ENCODE data around the gene CAMTA1.
"Not testable (repeated sequence)": the region's sequence is repeated elsewhere in the genome, so short reads cannot be mapped to it uniquely, and the experiment has no call there.

Gene CAMTA1

DNA sequence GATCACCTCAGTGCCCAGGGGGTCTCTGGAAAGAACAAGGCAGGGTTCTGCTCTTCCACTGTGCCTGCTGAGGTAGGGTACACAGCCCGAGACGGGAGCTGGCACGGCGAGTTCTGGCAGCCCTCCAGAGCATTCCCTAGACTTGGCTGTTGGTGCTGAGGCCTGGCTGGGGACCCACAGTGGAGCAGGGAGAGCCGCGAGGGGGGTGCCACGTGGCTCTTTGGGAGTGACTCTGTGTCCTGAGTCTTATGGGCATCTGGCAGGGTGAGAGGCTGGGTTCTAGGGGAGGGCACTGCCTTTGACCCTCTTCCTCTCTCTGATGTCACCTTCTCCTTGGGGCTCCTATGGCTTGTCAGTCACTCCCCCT is 336.4 kb downstream of the CAMTA1 start:
- DNase-seq = no peak

DNA sequence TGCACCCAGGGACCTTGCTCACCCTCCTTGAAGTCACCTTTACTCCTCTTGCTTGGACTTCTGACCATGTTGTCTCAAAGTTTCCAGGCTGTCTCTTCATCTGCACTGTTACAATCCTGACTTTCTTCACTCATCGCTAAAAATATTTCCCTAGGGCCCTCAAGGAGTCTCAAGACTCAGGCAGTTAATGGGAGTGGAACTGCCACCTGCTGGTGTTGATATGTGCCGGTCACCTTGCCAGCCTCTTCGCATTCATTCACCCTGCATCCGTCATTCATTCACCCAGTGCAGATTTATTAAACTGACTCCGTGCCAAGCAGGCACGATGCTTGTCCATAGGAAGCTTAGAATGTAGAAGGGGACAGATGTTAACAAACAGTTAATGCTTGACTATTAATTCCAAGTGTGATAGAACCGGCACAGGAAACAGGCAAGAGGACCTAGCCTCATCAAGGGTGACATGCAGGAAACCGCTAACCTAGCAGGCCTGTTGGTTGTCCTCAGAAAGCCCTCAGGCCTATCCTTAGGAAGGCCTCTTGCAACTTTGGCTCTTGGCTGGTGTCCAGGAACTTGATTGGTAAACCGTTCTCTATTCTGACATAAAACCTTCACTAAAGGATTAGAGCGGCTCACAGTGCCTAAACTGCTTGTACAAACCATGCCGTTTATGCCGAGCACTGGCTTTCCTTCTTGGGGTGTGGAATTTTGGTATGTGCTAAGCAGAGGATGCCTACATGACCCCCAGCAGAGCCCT is 342.2 kb downstream of the CAMTA1 start:
- DNase-seq = no peak

DNA sequence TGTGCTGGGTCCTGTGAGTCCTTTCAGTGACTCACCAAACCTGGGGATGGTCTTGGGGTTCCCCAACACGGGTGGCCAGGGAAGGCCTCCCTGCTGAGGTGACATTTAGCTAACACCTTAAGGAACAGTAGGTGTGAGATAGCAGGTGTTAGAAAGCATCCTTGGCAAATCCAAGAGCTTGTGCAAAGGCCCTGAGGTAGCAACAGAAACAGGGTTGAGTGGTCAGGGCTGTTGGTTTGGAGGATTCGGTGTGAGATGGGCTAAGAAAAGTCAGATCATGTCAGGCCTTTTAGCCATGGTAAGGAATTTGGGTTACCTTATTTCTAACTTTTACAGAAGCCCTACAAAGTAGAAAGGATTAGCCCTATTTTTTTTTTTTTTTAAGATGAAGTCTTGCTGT is 343.0 kb downstream of the CAMTA1 start:
- no peak for DNase-seq

DNA sequence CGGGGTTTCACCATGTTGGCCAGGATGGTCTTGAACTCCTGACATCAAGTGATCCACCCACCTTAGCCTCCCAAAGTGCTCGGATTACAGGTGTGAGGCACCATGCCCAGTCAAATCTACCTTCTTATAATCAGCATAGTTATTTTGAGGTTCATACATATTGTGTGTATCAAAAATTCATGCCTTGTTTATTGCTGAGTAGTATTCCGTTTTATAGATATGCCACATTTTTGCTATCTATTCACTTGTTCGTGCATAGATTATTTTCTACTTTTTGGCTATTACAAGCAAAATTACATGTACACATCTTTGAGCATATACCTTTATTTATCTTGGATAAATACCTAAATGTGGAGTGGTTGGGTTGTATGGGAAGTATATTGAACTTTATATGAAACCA is 344.9 kb downstream of the CAMTA1 start:
- no peak for DNase-seq

DNA sequence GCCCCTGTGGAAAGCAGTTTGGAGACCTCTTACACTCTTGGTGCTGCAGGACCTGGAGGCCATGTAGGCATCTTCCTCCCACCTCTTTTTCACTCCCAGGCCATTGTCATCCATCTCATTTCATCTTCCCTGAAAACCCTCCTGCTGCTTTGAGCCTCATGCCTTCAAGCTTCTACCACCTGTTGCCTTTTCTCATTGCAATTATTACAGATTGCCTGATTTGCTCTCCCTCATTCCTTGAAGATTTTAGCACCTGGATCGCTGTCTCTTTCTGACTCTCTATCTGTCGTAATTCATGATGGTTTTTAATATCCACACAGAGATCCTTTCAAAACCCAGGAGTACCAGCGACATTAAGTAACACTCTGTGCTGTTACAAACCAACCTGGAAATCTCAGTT is 350.2 kb downstream of the CAMTA1 start:
- DNase-seq = no peak

DNA sequence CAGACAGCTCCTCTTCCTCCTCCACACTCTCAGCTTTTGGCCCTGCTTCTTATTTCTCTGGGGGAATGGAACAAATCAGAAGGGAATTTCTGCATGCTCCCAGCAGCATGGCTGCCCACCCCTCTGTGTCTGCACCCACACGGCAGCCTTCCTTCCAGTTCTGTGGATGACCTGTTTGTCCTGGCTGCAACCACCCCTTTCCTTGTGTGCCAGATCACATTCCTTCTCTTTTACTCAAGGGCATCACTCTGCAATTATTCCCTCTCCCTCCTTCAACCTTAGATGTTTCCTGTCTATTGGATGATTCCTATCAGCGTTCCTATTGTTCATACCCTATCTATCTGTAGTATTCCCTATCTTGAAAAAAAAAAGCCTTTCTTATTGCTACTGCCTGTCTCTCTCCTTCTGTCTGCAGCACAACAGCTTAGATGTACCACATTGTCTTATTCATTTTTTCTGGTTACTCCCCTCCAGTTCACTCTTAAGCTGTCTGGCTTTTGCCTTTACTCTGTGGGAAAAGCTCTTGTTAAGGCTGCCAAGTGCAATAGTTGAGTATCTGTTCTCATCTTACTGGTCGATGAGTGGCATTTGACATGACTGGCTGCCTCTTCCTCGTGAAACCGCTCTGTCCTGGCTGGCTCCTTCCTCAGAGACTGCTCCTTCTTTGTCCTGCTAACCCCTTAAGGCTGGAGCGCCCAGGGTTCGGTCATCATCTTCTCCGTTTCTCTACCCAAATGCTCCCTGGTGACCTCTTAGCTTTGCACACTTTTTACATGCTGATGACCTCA is 351.1 kb downstream of the CAMTA1 start:
- DNase-seq = no peak

DNA sequence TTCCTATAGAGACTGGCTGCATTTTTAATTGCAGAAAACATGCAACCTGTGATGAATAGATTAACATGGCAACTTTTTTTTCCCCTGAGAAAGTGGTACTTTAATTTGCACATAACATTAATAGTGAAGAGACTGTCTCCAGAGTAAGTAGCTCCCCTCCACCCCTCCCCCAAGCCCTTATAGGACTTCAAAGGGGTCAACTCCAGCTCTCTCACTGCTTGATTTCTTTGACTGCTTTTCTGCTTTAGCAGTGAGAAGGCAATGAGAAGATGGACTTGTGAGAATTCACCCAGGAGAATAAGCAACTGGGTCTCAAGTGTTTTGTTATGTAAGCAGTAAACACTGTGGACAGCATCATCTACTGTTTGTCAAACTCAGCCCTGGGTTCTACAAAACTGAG is 355.0 kb downstream of the CAMTA1 start:
- no peak for DNase-seq

DNA sequence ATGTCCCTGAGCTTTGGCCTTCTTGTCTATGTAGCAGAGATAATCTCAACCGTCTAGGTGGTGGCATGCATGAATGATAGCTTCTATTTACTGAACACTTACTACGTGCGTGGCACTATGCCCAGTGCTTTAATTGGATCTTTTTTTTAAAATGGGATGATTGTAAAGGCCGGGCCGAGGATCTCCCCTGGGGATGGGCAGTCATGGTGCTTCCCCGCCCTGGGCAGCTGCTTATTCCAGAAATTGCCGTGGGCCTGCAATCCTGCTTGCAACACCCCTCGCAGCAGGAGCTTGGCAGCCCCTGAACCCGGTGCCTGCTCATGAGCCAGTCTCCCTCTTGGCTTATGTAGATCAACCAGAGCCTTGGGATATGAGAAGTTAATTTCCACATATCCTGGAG is 360.7 kb downstream of the CAMTA1 start:
- no peak for DNase-seq

DNA sequence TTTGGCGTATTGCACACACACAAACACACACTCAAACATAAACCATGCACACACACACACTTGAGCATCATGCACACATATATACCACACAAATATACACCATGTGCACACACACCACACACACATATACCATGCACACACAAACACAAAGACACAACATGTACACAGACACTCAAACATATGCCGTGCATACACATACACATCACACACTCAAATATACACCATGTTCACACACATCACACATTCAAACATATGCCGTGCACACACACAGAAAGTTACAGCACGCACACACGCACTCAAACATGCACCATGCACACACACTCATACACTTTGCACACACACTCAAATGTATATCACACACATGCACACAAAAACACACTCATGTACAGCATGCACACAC is 361.5 kb downstream of the CAMTA1 start:
- no peak for DNase-seq

DNA sequence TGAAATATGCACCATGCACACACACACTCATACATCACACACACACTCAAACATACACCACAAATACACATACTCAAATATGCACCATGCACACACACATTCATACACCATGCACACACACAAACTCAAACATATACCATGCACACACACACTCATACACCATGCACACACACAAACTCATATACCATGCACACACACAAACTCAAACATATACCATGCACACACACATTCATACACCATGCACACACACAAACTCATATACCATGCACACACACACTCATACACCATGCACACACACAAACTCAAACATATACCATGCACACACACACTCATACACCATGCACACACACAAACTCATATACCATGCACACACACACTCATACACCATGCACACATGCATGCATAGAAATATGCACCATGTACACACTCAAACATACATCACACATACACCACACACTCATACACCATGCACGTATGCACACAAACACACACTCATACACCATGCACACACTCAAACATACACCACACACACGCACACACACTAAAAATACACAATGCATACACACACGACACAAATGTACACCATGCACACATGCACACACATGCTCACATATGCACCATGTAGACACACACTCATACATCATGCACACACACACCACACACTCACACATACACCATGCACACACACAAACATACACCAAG is 362.5 kb downstream of the CAMTA1 start:
- not testable (repeated sequence) for DNase-seq

DNA sequence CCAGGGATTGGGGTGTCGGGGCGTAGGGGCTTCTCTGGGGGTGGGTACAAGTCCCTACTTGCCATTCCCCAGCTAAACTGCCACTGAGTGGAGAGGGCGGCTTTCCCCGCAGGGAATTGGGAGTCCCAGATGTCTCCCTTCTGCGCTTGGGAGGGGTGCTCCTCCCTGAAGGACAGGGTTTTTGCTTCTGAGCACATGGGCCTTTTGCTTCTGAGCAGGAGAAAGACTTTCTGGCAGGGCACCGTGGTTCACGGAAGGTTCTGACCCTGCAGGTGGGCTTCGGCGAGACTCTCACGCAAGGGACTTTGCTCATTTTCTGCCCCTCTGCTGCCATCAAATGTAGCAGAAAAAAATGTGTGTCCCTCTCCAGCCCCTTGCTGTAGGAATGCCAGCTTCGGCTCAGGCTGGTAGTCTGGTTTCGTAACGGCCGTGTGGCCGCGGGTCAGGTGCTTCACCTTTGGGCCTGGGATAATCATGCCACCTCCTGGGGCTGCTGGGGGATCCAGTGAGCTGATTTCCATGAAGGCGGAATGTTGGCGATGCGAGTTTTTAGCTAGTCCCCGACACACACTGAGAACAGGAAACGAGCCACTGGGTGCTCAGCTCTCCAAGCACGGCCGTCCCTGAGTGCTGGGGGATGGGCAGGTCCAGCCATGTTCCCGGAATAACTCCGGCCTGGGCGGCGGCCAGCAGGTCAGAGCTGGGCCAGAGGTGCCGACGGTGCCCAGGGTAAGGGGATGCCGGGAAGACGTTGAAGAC is 364.0 kb downstream of the CAMTA1 start:
- DNase-seq = no peak

DNA sequence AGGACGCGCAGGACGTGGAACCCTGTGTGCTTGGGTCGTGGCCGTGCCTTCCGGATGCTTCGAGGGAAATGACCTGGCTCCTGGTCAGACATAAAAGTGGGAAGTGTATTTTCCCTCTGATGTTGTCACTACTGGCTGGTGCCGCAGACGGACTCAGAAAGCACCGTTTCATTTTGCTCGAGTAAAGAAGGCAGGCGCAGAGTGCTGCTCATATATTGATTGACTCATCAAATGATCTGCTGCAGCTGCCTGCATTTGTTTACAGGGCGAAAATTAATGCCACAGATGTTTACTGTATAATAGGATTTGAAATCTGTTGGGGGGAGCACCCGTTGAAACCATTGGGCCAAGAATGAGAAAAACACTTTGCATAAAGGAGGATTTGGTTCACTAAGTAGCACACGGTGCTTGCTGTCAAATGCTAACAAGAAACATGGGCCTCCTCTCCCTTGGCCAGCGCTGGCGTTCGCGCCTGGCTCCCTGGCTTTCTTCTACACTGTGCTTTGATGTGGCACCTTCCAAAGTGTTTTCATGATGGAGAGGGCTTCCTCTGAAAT is 365.5 kb downstream of the CAMTA1 start:
- no peak for DNase-seq

DNA sequence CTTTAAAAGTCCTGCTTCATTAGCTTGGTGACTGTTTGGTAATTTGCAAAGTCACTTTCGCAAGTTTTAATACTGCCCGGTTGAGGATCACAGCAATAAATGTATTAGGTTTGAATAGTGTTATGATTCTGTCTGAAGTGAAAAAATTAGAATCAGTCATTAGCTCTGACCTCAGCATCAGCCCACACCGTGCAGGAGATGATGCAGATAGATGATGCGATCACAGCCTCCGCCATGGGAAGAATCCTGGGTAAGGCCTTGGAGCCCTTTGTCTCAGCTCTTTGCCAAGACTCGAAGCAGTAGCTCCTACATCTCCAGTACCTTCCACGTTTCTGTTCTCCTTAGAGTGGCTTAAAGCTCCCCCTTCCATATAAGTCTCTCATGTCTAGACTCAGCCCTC is 366.7 kb downstream of the CAMTA1 start:
- no peak for DNase-seq

DNA sequence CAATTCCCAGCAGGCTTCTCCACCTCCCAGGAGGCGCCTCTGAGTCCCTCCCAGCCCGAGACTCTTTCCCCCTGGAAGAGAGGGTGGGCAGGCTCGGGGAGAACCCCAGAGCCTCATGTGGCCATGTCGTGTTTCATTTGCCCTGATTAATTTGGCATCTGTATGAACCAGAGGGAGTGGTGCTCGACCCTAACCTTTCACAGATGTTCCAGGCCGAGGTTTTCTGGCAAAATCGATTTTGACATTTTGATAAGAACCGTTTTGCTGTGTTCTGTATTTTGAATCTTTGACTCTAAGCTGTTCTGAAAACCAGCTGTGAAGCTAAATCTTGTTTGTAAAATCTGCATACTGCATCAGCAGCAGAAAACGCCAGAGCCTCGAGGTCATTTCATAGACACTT is 367.4 kb downstream of the CAMTA1 start:
- no peak for DNase-seq

DNA sequence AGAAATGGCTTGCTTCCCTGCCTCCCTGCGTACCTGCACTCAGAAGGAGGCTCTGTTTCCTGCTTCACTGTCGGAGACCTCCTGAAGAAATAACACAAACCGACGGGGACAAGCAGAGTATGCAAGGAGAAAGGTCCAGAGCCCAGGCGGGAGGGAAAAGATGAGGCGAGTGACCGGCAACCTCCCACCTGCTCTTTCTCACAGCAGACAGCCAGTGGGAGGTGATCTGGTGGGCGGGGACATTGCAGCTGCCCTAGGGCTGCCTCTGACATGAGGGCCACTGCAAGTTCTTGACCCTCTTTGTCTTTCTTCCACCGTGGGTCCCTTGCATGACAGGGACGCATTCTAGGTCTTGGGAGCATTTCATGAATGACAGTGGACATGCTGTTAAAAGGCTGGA is 368.2 kb downstream of the CAMTA1 start:
- no peak for DNase-seq

DNA sequence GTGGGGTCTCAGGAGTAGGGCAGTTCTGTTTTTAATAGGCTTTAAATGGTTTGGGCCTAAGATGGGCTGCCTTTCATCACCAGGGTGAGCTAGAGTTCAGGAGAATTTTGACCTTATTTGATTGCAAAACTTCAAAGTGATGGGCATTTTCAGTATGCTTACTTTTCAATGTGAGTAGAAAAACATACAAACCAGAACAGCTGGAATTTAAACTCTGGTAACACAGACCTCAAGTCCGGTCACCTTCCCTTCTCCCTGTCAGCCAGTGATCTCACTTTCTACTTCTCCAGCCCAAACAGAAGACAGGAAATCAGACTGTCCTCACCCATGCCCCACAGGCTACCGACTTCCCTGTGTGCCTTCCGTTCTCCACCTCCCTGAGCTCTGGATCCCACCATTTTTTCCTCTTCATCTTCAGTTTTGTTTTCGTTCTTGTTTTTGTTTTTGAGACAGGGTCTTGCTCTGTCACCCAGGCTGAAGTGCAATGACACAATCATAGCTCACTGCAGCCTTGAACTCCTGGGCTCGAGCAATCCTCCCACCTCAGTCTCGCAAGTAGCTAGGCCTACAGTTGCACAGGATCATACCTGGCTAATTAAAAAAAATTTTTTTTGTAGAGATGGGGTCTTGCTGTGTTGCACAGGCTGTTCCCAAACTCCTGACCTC is 374.0 kb downstream of the CAMTA1 start:
- no peak for DNase-seq

DNA sequence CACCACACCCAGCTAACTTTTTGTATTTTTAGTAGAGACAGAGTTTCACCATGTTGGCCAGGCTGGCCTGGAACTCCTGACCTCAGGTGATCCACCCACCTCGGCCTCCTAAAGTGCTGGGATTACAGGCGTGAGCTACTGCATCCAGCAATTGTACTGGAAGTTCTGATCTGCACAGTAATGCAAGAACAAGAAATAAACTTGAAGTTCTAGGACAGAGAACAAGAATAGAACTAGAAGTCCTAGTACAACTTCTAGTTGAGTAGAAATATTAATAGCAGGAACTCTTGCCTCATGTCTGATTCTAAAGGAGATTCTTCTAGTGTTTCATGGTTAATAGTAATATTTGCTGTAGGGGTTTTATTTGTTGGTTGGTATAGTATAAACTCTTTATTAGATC is 383.3 kb downstream of the CAMTA1 start:
- DNase-seq = not testable (repeated sequence)

DNA sequence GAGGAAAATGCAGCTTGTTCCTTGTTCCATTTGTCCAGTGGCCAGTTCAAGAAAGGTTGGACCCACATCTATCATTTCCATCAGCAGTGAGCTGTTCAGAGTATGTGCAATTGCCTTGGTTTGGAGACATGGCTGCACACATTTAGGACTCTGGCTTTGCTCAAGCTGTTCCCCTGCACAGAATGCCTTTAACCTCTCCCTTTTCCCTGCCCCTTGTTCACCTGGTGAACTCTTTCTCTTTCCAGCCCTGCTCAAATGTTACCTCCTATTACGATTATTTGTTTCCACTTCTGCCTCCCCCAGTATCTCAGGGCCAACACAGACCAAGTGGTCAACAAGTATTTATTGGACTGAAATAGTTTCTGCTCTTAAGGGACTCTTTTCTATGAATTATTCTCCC is 385.9 kb downstream of the CAMTA1 start:
- no peak for DNase-seq

DNA sequence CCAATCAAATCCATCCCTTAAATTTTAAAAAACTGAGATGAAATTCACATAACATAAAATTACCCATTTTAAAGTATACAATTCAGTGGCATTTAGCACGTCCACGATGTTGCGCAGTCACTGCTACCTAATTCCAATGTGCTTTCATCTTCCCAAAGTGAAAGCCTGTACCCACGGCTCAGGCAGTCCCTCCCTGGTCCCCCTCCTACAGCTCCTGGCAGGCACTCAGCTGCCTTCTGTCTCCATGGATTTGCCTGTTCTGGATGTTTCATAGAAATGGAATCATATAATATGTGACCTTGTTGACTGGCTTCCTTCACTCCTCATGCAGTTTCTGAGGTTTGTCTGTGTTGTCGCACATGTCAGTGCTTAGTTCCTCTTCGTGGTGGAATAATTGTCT is 386.3 kb downstream of the CAMTA1 start:
- no peak for DNase-seq

DNA sequence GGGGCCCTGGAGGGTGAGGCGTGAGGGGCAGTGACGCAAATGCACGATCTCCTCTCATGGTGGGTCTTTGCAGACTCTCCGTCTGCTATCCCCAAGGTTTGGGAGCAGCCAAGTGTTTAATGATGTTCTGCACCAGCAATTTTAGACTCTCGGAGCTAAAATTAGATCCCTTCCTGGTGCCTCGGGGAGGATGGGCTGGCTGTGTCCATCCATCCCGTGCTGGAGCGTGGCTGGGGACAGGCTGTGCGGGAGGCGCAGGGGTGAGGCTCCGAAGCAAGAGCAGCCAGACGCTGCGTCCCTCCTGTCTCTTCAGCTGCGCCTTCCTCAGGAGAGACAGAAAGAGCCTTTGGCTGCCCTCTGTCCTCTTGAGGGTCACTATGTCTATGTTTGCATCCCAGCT is 387.6 kb downstream of the CAMTA1 start:
- no peak for DNase-seq

DNA sequence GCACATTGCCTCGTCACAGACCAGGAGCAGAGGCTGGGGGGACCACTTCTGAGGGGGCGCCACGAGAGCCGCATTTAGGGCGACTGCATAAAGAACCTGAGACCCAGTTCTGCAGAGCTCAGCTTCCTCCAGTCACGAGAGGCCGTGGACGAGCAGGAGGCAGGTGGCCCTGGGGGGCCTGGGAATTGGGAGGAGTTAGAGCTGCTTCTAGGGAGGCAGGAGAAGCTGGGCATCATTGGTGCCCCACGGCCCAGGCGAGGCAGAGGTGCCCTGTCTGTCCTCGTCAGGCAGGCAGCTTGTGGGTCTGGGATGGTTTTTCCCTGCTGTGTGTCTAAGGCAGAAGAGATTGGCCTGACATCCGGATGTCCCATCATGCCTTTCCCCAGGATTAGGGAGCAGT is 389.3 kb downstream of the CAMTA1 start:
- no peak for DNase-seq
